DOHH2 (cell line): ENCODE results near the gene PADI4.

Experiments used
- H3F3A ChIP-seq: fragments of 200-600 bp; sonication (generic), shearing (Covaris generic); 2 replicates; pipeline ENCODE4 v1.6.0; 2016; ENCODE audit warnings: antibody characterized with exemption, mild to moderate bottlenecking; ENCODE audit not compliant: control insufficient read depth, insufficient read depth
- H3K27ac ChIP-seq: fragments of 200-600 bp; sonication (generic); 2 replicates; pipeline ENCODE4 v1.5.1; 2014; ENCODE audit warnings: low read depth, mild to moderate bottlenecking, low read length, moderate library complexity
- H3K27me3 ChIP-seq: fragments of 200-600 bp; sonication (generic); 2 replicates; pipeline ENCODE4 v1.6.1; 2014; ENCODE audit warnings: mild to moderate bottlenecking, low read length, mixed read lengths; ENCODE audit not compliant: control insufficient read depth
- H3K36me3 ChIP-seq: fragments of 200-600 bp; sonication (generic); 2 replicates; pipeline ENCODE4 v1.6.1; 2014; ENCODE audit warnings: mild to moderate bottlenecking, low read length, moderate library complexity, mixed read lengths; ENCODE audit not compliant: control insufficient read depth
- H3K4me1 ChIP-seq: fragments of 200-600 bp; sonication (generic); 2 replicates; pipeline ENCODE4 v1.6.1; 2014; ENCODE audit warnings: mild to moderate bottlenecking, low read length, mixed read lengths; ENCODE audit not compliant: control insufficient read depth
- H3K4me2 ChIP-seq: fragments of 200-600 bp; sonication (generic); 2 replicates; pipeline ENCODE4 v1.6.0; 2014; ENCODE audit warnings: mild to moderate bottlenecking, low read length, moderate library complexity
- H3K4me3 ChIP-seq: fragments of 200-600 bp; sonication (generic); 2 replicates; pipeline ENCODE4 v1.5.1; 2014; ENCODE audit warnings: mild to moderate bottlenecking, low read length, mixed read lengths
- H3K79me2 ChIP-seq: fragments of 200-600 bp; sonication (generic); 2 replicates; pipeline ENCODE4 v1.6.1; 2014; ENCODE audit warnings: mild to moderate bottlenecking, low read length, mixed read lengths; ENCODE audit not compliant: control insufficient read depth
- H3K9me2 ChIP-seq: fragments of 200-600 bp; sonication (generic); replicated peaks from 2 replicates; pipeline ENCODE4 v1.6.1; 2014; ENCODE audit warnings: mild to moderate bottlenecking, low read length, mixed read lengths; ENCODE audit not compliant: control insufficient read depth
- H3K9me3 ChIP-seq: fragments of 200-600 bp; sonication (generic); 2 replicates; pipeline ENCODE4 v1.6.1; 2014; ENCODE audit warnings: antibody characterized with exemption, low read length, mixed read lengths; ENCODE audit not compliant: control insufficient read depth, insufficient read depth
- H4K20me1 ChIP-seq: fragments of 200-600 bp; sonication (generic); 2 replicates; pipeline ENCODE4 v1.6.0; 2014; ENCODE audit warnings: low read depth, mild to moderate bottlenecking, antibody characterized with exemption, low read length, moderate library complexity; ENCODE audit not compliant: control insufficient read depth, insufficient read depth
- EZH2phosphoT487 ChIP-seq: fragments of 200-600 bp; sonication (generic); IDR thresholded peaks from 2 replicates; pipeline ENCODE4 v1.6.1; 2017; ENCODE audit warnings: borderline replicate concordance, mild to moderate bottlenecking, antibody characterized with exemption, low read length, moderate library complexity, mixed read lengths
- TF ChIP-seq, protein P1 (sequence below): fragments of 200-600 bp; sonication (generic); IDR thresholded peaks from one replicate; pipeline ENCODE4 v1.5.1; 2014; ENCODE audit warnings: antibody characterized with exemption, mild to moderate bottlenecking, low read depth, low read length; ENCODE audit not compliant: poor library complexity, severe bottlenecking

PADI4 gene

GRCh38 chr1:17370618-17371017 lies 62.6 kb downstream of the PADI4 start:
- no peak overlapping the region for H3K4me3 ChIP-seq
- H4K20me1 ChIP-seq: no peaks in the 10 kb centered on the region
- H3K4me1 ChIP-seq: no peaks in the 10 kb centered on the region
- H3K36me3 ChIP-seq: no peaks in the 10 kb centered on the region
- H3K9me2 ChIP-seq: no peaks in the 10 kb centered on the region
- no peak overlapping the region for H3K4me2 ChIP-seq
- no peaks in the 10 kb centered on the region for H3K9me3 ChIP-seq
- TF ChIP-seq, protein P1, sequence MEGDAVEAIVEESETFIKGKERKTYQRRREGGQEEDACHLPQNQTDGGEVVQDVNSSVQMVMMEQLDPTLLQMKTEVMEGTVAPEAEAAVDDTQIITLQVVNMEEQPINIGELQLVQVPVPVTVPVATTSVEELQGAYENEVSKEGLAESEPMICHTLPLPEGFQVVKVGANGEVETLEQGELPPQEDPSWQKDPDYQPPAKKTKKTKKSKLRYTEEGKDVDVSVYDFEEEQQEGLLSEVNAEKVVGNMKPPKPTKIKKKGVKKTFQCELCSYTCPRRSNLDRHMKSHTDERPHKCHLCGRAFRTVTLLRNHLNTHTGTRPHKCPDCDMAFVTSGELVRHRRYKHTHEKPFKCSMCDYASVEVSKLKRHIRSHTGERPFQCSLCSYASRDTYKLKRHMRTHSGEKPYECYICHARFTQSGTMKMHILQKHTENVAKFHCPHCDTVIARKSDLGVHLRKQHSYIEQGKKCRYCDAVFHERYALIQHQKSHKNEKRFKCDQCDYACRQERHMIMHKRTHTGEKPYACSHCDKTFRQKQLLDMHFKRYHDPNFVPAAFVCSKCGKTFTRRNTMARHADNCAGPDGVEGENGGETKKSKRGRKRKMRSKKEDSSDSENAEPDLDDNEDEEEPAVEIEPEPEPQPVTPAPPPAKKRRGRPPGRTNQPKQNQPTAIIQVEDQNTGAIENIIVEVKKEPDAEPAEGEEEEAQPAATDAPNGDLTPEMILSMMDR: peak; percentile 27
- TF ChIP-seq EZH2phosphoT487: no peak
- no peaks in the 10 kb centered on the region for H3F3A ChIP-seq
- H3K79me2 ChIP-seq: no peaks in the 10 kb centered on the region
- 0 out of 2 replicates have a peak, but pooled peaks cover 3% of the 10 kb centered on the region for H3K27me3 ChIP-seq
- no peak overlapping the region for H3K27ac ChIP-seq

DNA sequence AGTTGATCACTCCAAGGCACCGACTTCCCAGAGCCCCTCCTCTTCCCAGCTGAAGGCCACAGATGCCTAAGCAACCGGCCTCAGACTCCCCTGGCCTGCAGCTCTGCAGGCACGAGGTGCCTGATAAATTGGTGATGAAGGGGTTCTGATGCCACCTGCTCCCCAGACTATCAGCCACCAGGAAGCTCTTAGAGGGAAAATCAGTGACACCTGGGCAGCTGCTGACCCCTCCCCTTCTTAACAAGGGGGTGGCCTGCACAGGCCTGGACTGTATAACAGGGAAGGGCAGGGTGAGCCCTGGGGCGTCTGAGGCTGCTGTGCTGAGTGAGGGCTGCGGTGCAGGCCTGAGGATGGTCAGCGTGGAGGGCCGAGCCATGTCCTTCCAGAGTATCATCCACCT lies 63.9 kb downstream of the PADI4 start, which contains the start of gene PADI6:
PADI6 (plus strand) TSS at position 301 of the 400 bp plus-strand sequence; CDS start at position 351, 50 bp downstream.
- no peak within 1 kb of the TSS for H3K4me2 ChIP-seq
- no peak for TF ChIP-seq EZH2phosphoT487
- TF ChIP-seq, protein P1: no peak
- no peak within 1 kb of the TSS for H3K27ac ChIP-seq
- H3K79me2 ChIP-seq: no peaks in the 10 kb centered on the region
- H3K36me3 ChIP-seq: no peaks in the 10 kb centered on the region
- no peaks in the 10 kb centered on the region for H3K9me3 ChIP-seq
- no peaks in the 10 kb centered on the region for H3K4me1 ChIP-seq
- no peaks in the 10 kb centered on the region for H4K20me1 ChIP-seq
- no peaks in the 10 kb centered on the region for H3K27me3 ChIP-seq
- no peaks in the 10 kb centered on the region for H3F3A ChIP-seq
- no peak within 1 kb of the TSS for H3K4me3 ChIP-seq
- no peaks in the 10 kb centered on the region for H3K9me2 ChIP-seq

GRCh38 chr1:17372955-17373354 lies 65.0 kb downstream of the PADI4 start:
- Histone ChIP-seq H3K4me1 (no peaks in the 10 kb centered on the region), H4K20me1 (no peaks in the 10 kb centered on the region), H3F3A (no peaks in the 10 kb centered on the region), H3K27me3 (no peaks in the 10 kb centered on the region), H3K36me3 (no peaks in the 10 kb centered on the region), H3K79me2 (no peaks in the 10 kb centered on the region), H3K4me3 (no peak overlapping the region), H3K27ac (no peak overlapping the region), H3K9me2 (no peaks in the 10 kb centered on the region), H3K4me2 (no peak overlapping the region), H3K9me3 (no peaks in the 10 kb centered on the region)
- TF ChIP-seq, protein P1: no peak
- no peak for TF ChIP-seq EZH2phosphoT487
